ENCODE data around the gene HFM1.
"Not testable (repeated sequence)": the region's sequence is repeated elsewhere in the genome, so short reads cannot be mapped to it uniquely, and the experiment has no call there.

Gene HFM1

GRCh38 chr1:91374086-91374485 is 30.6 kb downstream of the HFM1 start:
- no peak for DNase-seq (ENCODE audit: low spot score)

- DNase-seq (ENCODE audit: low spot score), result not testable (repeated sequence)
These were observed 32.4 kb downstream of the HFM1 start for GRCh38 chr1:91372230-91372629.

- no peak for DNase-seq (ENCODE audit: low spot score)
These were observed 55.1 kb downstream of the HFM1 start for GRCh38 chr1:91349524-91349923.

GRCh38 chr1:91346824-91347223 is 57.8 kb downstream of the HFM1 start:
- DNase-seq (ENCODE audit: low spot score), result no peak

GRCh38 chr1:91345395-91346005 is 59.1 kb downstream of the HFM1 start:
- DNase-seq (ENCODE audit: low spot score), result no peak

GRCh38 chr1:91338501-91338900 is 66.1 kb downstream of the HFM1 start:
- DNase-seq (ENCODE audit: low spot score), result no peak

GRCh38 chr1:91335603-91336002 is 69.0 kb downstream of the HFM1 start:
- DNase-seq (ENCODE audit: low spot score), result no peak

GRCh38 chr1:91334856-91335255 is 69.8 kb downstream of the HFM1 start:
- DNase-seq (ENCODE audit: low spot score), result no peak

GRCh38 chr1:91325456-91325855 is 79.2 kb downstream of the HFM1 start:
- no peak for DNase-seq (ENCODE audit: low spot score)

GRCh38 chr1:91314643-91315042 is 90.0 kb downstream of the HFM1 start:
- no peak for DNase-seq (ENCODE audit: low spot score)

- no peak for DNase-seq (ENCODE audit: low spot score)
These were observed 93.0 kb downstream of the HFM1 start for GRCh38 chr1:91311672-91312071.

GRCh38 chr1:91308544-91308943 is 96.1 kb downstream of the HFM1 start:
- no peak for DNase-seq (ENCODE audit: low spot score)

GRCh38 chr1:91307784-91308409 is 96.7 kb downstream of the HFM1 start:
- DNase-seq (ENCODE audit: low spot score), result no peak

- DNase-seq (ENCODE audit: low spot score), result no peak
These were observed 101.5 kb downstream of the HFM1 start for GRCh38 chr1:91303165-91303564.

GRCh38 chr1:91288843-91289553 is 115.6 kb downstream of the HFM1 start:
- not testable (repeated sequence) for DNase-seq (ENCODE audit: low spot score)

GRCh38 chr1:91286962-91287317 is 117.7 kb downstream of the HFM1 start:
- not testable (repeated sequence) for DNase-seq (ENCODE audit: low spot score)

- DNase-seq (ENCODE audit: low spot score), result not testable (repeated sequence)
These were observed 118.2 kb downstream of the HFM1 start for GRCh38 chr1:91286259-91286961.

- DNase-seq (ENCODE audit: low spot score), result no peak
These were observed 121.3 kb downstream of the HFM1 start for GRCh38 chr1:91283421-91283726.

- DNase-seq (ENCODE audit: low spot score), result peak; percentile 69
These were observed 121.8 kb downstream of the HFM1 start for GRCh38 chr1:91282695-91283420.

GRCh38 chr1:91281782-91282181 is 122.9 kb downstream of the HFM1 start:
- no peak for DNase-seq (ENCODE audit: low spot score)

- peak; percentile 13 for DNase-seq (ENCODE audit: low spot score)
These were observed 125.9 kb downstream of the HFM1 start for GRCh38 chr1:91278754-91279153.

GRCh38 chr1:91273875-91274274 is 130.8 kb downstream of the HFM1 start:
- DNase-seq (ENCODE audit: low spot score), result no peak
